Gastroesophageal sphincter (tissue), 3 donors: ENCODE results near the gene C20orf96.

Experiments
- CTCF ChIP-seq, 4 experiments: fragments of 200-600 bp in 2 of 4; fragments of 450-650 bp in 2 of 4; sonication (generic) in 1 of 4; IDR thresholded peaks; one replicate each; pipeline ENCODE4 v1.5.1; 2017 to 2019; ENCODE audit warnings: antibody characterized with exemption in 4 of 4, mild to moderate bottlenecking in 2 of 4, moderate library complexity in 2 of 4
- POLR2A ChIP-seq, 2 donors: fragments of 450-650 bp; IDR thresholded peaks; one replicate each; pipeline ENCODE4 v1.6.1; 2017; ENCODE audit warnings: antibody characterized with exemption in 2 of 2, mild to moderate bottlenecking in 2 of 2, moderate library complexity in 1 of 2

GRCh38 chr20:325889-326644 lies 35.5 kb upstream of the C20orf96 start:
- TF ChIP-seq CTCF (IDR thresholded peaks at IDR 0.05) (peak in 1 of 4 experiments; percentile 27), POLR2A (IDR thresholded peaks at IDR 0.05) (no peak)
